ENCODE results near the gene DDX31.
"Not testable (repeated sequence)": the region's sequence is repeated elsewhere in the genome, so short reads cannot be mapped to it uniquely, and the experiment has no call there.

Gene DDX31

GRCh38 chr9:132669698-132670456, at the start of gene DDX31:
Gene DDX31, minus strand, starts transcription at chr9:132669983. Its CDS starts 49 bp downstream, at chr9:132669934.
- DNase-seq: no peak

- DNase-seq: not testable (repeated sequence)
Observed at GRCh38 chr9:132718381-132718928, 48.7 kb upstream of the DDX31 start.

GRCh38 chr9:132717326-132717945, 47.7 kb upstream of the DDX31 start:
- DNase-seq: no peak

- DNase-seq: no peak
Observed at GRCh38 chr9:132716007-132716406, 46.2 kb upstream of the DDX31 start.

- DNase-seq: no peak
Observed at GRCh38 chr9:132712753-132713152, 43.0 kb upstream of the DDX31 start.

GRCh38 chr9:132711846-132712245, 42.1 kb upstream of the DDX31 start:
- DNase-seq: no peak

- DNase-seq: not testable (repeated sequence)
Observed at GRCh38 chr9:132711152-132711551, 41.4 kb upstream of the DDX31 start.

GRCh38 chr9:132710333-132710732, 40.5 kb upstream of the DDX31 start:
- no peak for DNase-seq

- no peak for DNase-seq
Observed at GRCh38 chr9:132708769-132709430, 39.1 kb upstream of the DDX31 start.

GRCh38 chr9:132708239-132708638, 38.5 kb upstream of the DDX31 start:
- DNase-seq: no peak

GRCh38 chr9:132703336-132703735, 33.6 kb upstream of the DDX31 start:
- no peak for DNase-seq

GRCh38 chr9:132702254-132702653, 32.5 kb upstream of the DDX31 start:
- no peak for DNase-seq

- no peak for DNase-seq
Observed at GRCh38 chr9:132699956-132700355, 30.2 kb upstream of the DDX31 start.

- DNase-seq: no peak
Observed at GRCh38 chr9:132698989-132699388, 29.2 kb upstream of the DDX31 start.

GRCh38 chr9:132697230-132697629, 27.4 kb upstream of the DDX31 start:
- no peak for DNase-seq

- DNase-seq: no peak
Observed at GRCh38 chr9:132694144-132694543, 24.4 kb upstream of the DDX31 start.

- no peak for DNase-seq
Observed at GRCh38 chr9:132690696-132691095, 20.9 kb upstream of the DDX31 start.

GRCh38 chr9:132683873-132684272, 14.1 kb upstream of the DDX31 start:
- DNase-seq: no peak

- no peak for DNase-seq
Observed at GRCh38 chr9:132681561-132681960, 11.8 kb upstream of the DDX31 start.

GRCh38 chr9:132679946-132680625, 10.3 kb upstream of the DDX31 start:
- DNase-seq: no peak

- DNase-seq: no peak
Observed at GRCh38 chr9:132677976-132678375, 8.2 kb upstream of the DDX31 start.

- no peak for DNase-seq
Observed at GRCh38 chr9:132674485-132674884, 4.7 kb upstream of the DDX31 start.

- no peak for DNase-seq
Observed at GRCh38 chr9:132673355-132673754, 3.6 kb upstream of the DDX31 start.

All from NCI-H187 treated with DMSO at 0.1 percent for 48 hours (cell line).